ENCODE data around the gene FCN1.

FCN1 gene

GRCh38 chr9:134944351-134944802 lies 26.7 kb upstream of the FCN1 start:
- ATAC-seq, result no peak
- TF ChIP-seq ZNF8 (CRISPR knock-in tag; IDR thresholded peaks at IDR 0.05) (no peak), TOX (CRISPR knock-in tag; IDR thresholded peaks at IDR 0.05; ENCODE audit: borderline replicate concordance) (no peak), CREB5 (CRISPR knock-in tag; IDR thresholded peaks at IDR 0.05; ENCODE audit: low read depth) (no peak), RARB (CRISPR knock-in tag; IDR thresholded peaks at IDR 0.05) (no peak), SNAI2 (CRISPR knock-in tag; IDR thresholded peaks at IDR 0.05) (no peak), PPARA (CRISPR knock-in tag; IDR thresholded peaks at IDR 0.05; ENCODE audit: borderline replicate concordance) (no peak), TSHZ2 (CRISPR knock-in tag; IDR thresholded peaks at IDR 0.05) (no peak), ARNTL (CRISPR knock-in tag; IDR thresholded peaks at IDR 0.05; ENCODE audit: borderline replicate concordance, low read depth) (no peak), PATZ1 (CRISPR knock-in tag; IDR thresholded peaks at IDR 0.05; ENCODE audit: borderline replicate concordance) (no peak), ESRRG (CRISPR knock-in tag; IDR thresholded peaks at IDR 0.05) (no peak), ISL1 (CRISPR knock-in tag; IDR thresholded peaks at IDR 0.05) (no peak), ZC3H10 (CRISPR knock-in tag; IDR thresholded peaks at IDR 0.05) (no peak), BACH2 (CRISPR knock-in tag; IDR thresholded peaks at IDR 0.05; ENCODE audit: borderline replicate concordance) (no peak), ZNF70 (CRISPR knock-in tag; IDR thresholded peaks at IDR 0.05) (no peak)

DNA sequence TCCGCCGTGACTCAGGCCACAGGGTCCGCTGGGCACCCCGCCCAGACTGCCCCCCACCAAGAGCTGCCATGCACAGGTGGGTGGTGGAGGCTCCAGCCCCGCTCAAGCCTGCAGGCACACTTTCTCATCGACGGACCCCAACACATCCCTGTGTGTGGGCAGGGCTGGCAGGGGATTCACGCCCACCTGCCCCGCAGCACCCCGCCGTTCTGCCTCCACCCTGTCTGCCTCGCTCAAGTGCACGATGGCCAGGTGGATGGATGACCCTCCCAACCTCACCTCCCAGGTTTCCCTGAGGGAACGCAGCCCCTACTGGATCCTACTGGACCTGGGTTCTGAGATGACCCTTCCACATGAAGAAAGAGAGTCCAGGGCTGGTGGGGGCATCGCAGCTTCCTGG lies 26.1 kb upstream of the FCN1 start:
- ATAC-seq, result no peak
- TF ChIP-seq ZFP30 (CRISPR knock-in tag; IDR thresholded peaks at IDR 0.05), result no peak
- TF ChIP-seq PATZ1 (CRISPR knock-in tag; IDR thresholded peaks at IDR 0.05; ENCODE audit: borderline replicate concordance), result no peak
- TF ChIP-seq CREB5 (CRISPR knock-in tag; IDR thresholded peaks at IDR 0.05; ENCODE audit: low read depth), result no peak
- TF ChIP-seq GLIS3 (CRISPR knock-in tag; IDR thresholded peaks at IDR 0.05), result no peak
- no peak for TF ChIP-seq TSHZ2 (CRISPR knock-in tag; IDR thresholded peaks at IDR 0.05)
- TF ChIP-seq ZFP3 (CRISPR knock-in tag; IDR thresholded peaks at IDR 0.05), result no peak

DNA sequence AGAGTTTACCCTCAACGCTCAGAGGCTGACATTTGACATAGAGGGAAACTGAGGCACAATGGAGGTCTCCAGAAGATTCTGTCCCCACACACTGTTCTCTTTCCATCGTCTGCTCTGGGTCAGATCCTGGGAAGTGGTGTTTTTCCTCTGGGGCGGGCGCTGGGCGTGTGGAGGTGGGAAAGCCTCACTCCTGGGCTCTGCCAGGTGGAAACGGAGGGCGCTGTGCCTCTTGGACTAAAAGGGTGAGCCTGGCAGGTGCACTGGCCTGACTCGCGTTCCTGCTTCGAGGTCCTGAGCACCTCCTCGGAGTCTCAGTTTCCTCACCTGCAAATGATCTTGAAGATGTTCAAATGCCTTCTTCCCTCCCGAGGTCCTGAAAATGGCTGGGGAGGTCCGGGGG lies 25.7 kb upstream of the FCN1 start:
- no peak for ATAC-seq
- no peak for TF ChIP-seq CSRNP3 (CRISPR knock-in tag; IDR thresholded peaks at IDR 0.05)
- TF ChIP-seq TCF4 (CRISPR knock-in tag; IDR thresholded peaks at IDR 0.05; ENCODE audit: borderline replicate concordance), result no peak
- no peak for TF ChIP-seq ESRRG (CRISPR knock-in tag; IDR thresholded peaks at IDR 0.05)
- no peak for TF ChIP-seq OSR1 (CRISPR knock-in tag; IDR thresholded peaks at IDR 0.05)
- no peak for TF ChIP-seq POU6F1 (CRISPR knock-in tag; IDR thresholded peaks at IDR 0.05; ENCODE audit: borderline replicate concordance, low read depth)
- no peak for TF ChIP-seq TOX (CRISPR knock-in tag; IDR thresholded peaks at IDR 0.05; ENCODE audit: borderline replicate concordance)
- no peak for TF ChIP-seq GLIS3 (CRISPR knock-in tag; IDR thresholded peaks at IDR 0.05)
- no peak for TF ChIP-seq CSDC2 (CRISPR knock-in tag; IDR thresholded peaks at IDR 0.05)
- no peak for TF ChIP-seq ZFP3 (CRISPR knock-in tag; IDR thresholded peaks at IDR 0.05)
- TF ChIP-seq ZNF565 (CRISPR knock-in tag; conservative IDR thresholded peaks at IDR 0.05; ENCODE audit: low read depth), result no peak
- TF ChIP-seq ZNF8 (CRISPR knock-in tag; IDR thresholded peaks at IDR 0.05), result no peak
- TF ChIP-seq SNAI2 (CRISPR knock-in tag; IDR thresholded peaks at IDR 0.05), result no peak

All from SK-N-SH treated with all-trans-retinoic acid at 6 μM for 48 hours (cell line).